Measurements from ENCODE around the gene NOXA1.

NOXA1 gene

DNA sequence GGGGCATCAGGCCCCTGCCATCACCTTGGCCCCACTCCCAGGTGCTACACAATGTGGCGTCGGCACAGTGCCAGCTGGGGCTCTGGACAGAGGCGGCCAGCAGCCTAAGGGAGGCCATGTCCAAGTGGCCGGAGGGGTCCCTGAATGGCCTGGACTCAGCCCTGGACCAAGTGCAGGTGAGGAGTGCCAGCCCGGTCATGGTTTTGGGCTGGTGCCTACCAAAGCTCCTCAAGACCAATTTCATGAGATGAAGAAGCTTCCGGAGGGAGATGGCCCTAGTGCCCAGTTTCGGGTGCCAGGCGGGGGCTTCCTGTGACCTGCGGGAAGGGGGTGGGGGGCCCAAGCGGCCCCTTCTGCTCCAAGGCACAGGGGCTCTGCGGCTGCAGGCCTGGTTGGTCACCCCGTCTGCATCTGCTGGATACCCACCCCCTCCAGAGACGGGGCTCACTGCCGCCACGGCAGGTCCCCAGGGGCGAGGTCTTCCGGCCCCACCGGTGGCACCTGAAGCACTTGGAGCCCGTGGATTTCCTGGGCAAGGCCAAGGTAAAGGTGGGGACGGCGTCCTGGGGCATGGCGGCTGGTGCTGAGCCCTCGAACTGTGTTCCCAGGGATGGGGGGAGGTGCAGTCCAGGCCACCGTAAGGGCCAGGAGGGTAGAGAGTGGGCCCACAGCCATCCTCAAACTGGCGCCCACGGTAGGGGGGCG lies 5.8 kb downstream of the NOXA1 start:
- H3K27ac ChIP-seq (ENCODE audit: low read depth, low read length): no peak overlapping the region
- no peaks in the 10 kb centered on the region for H3K36me3 ChIP-seq (ENCODE audit: control insufficient read depth, insufficient read depth, low read length)
- no peak overlapping the region for H3K9ac ChIP-seq (ENCODE audit: low read length)
- H3K27me3 ChIP-seq (ENCODE audit: control insufficient read depth, insufficient read depth, low read length): no peaks in the 10 kb centered on the region
- H3K4me3 ChIP-seq (ENCODE audit: low read length): no peak overlapping the region
- no peaks in the 10 kb centered on the region for H3K4me1 ChIP-seq (ENCODE audit: control insufficient read depth, insufficient read depth, low read length)

DNA sequence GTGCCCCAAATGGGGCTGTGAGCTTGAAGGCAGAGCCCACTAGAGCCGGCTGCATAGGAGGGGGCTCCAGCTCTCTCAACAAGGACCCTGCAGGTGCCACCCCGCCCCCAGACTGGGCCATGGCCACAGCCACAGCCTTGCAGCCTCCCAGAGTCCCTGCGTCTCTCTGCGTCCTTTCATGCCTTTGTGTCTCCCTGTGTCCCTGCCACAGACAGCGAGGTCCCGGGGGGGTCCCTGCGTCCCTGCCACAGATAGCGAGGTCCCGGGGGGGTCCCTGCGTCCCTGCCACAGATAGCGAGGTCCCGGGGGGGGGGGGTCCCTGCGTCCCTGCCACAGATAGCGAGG lies 6.3 kb downstream of the NOXA1 start:
- H3K9ac ChIP-seq (ENCODE audit: low read length): no peak overlapping the region
- H3K27me3 ChIP-seq (ENCODE audit: control insufficient read depth, insufficient read depth, low read length): no peaks in the 10 kb centered on the region
- H3K4me1 ChIP-seq (ENCODE audit: control insufficient read depth, insufficient read depth, low read length): no peaks in the 10 kb centered on the region
- no peak overlapping the region for H3K27ac ChIP-seq (ENCODE audit: low read depth, low read length)
- no peak overlapping the region for H3K4me3 ChIP-seq (ENCODE audit: low read length)
- H3K36me3 ChIP-seq (ENCODE audit: control insufficient read depth, insufficient read depth, low read length): no peaks in the 10 kb centered on the region

GRCh38 chr9:137429974-137430722 lies 7.0 kb downstream of the NOXA1 start:
- H3K4me1 ChIP-seq (ENCODE audit: control insufficient read depth, insufficient read depth, low read length): no peaks in the 10 kb centered on the region
- no peak overlapping the region for H3K9ac ChIP-seq (ENCODE audit: low read length)
- H3K27me3 ChIP-seq (ENCODE audit: control insufficient read depth, insufficient read depth, low read length): no peaks in the 10 kb centered on the region
- H3K36me3 ChIP-seq (ENCODE audit: control insufficient read depth, insufficient read depth, low read length): no peaks in the 10 kb centered on the region
- H3K4me3 ChIP-seq (ENCODE audit: low read length): no peak overlapping the region
- H3K27ac ChIP-seq (ENCODE audit: low read depth, low read length): no peak overlapping the region

GRCh38 chr9:137430723-137431415 lies 7.7 kb downstream of the NOXA1 start:
- Histone ChIP-seq H3K9ac (ENCODE audit: low read length) (no peak overlapping the region), H3K4me3 (ENCODE audit: low read length) (no peak overlapping the region), H3K4me1 (ENCODE audit: control insufficient read depth, insufficient read depth, low read length) (peaks cover 1% of the 10 kb centered on the region)

DNA sequence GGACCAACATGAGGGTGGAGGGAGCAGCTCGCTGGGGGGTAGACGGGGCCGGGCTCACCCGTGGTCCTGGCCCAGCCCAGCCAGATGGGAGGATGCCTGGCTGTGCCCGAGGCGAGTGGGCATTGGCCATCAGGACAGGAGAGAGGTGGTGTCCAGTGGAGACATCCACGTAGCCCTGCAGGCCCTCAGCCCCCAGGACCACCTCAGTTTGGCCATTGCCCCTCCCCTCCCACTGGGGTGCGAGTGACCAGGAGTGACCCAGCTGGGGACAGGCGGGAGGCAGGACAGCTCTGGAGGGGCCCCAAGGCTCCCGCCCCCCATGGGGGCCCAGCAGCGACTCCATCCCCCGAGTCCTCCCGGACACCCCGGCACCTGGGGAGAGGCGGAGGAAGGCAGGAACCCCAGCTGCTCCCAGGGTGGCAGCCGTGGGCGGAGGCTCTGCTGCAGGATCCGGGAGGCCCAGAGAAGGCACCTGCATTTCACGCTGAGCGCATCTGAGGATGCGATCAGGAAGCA lies 8.3 kb downstream of the NOXA1 start:
- Histone ChIP-seq H3K36me3 (ENCODE audit: control insufficient read depth, insufficient read depth, low read length) (no peaks in the 10 kb centered on the region), H3K27ac (ENCODE audit: low read depth, low read length) (no peak overlapping the region), H3K4me1 (ENCODE audit: control insufficient read depth, insufficient read depth, low read length) (peaks cover 3% of the 10 kb centered on the region), H3K9ac (ENCODE audit: low read length) (no peak overlapping the region), H3K27me3 (ENCODE audit: control insufficient read depth, insufficient read depth, low read length) (no peaks in the 10 kb centered on the region), H3K4me3 (ENCODE audit: low read length) (no peak overlapping the region)

More at GRCh38 chr9:137430723-137431415, 7.7 kb downstream of the NOXA1 start:
- Histone ChIP-seq H3K36me3 (ENCODE audit: control insufficient read depth, insufficient read depth, low read length) (no peaks in the 10 kb centered on the region), H3K27me3 (ENCODE audit: control insufficient read depth, insufficient read depth, low read length) (no peaks in the 10 kb centered on the region), H3K27ac (ENCODE audit: low read depth, low read length) (no peak overlapping the region)

- peaks cover 3% of the 10 kb centered on the region for H3K4me1 ChIP-seq (ENCODE audit: control insufficient read depth, insufficient read depth, low read length)
- H3K36me3 ChIP-seq (ENCODE audit: control insufficient read depth, insufficient read depth, low read length): no peaks in the 10 kb centered on the region
Measured at GRCh38 chr9:137432687-137433348, 9.6 kb downstream of the NOXA1 start.

GRCh38 chr9:137433349-137433915 lies 10.2 kb downstream of the NOXA1 start:
- no peak overlapping the region for H3K27ac ChIP-seq (ENCODE audit: low read depth, low read length)
- no peaks in the 10 kb centered on the region for H3K27me3 ChIP-seq (ENCODE audit: control insufficient read depth, insufficient read depth, low read length)
- no peak overlapping the region for H3K4me3 ChIP-seq (ENCODE audit: low read length)
- no peak overlapping the region for H3K9ac ChIP-seq (ENCODE audit: low read length)
- no peaks in the 10 kb centered on the region for H3K36me3 ChIP-seq (ENCODE audit: control insufficient read depth, insufficient read depth, low read length)
- peaks cover 3% of the 10 kb centered on the region for H3K4me1 ChIP-seq (ENCODE audit: control insufficient read depth, insufficient read depth, low read length)

More at GRCh38 chr9:137432687-137433348, 9.6 kb downstream of the NOXA1 start:
- no peaks in the 10 kb centered on the region for H3K27me3 ChIP-seq (ENCODE audit: control insufficient read depth, insufficient read depth, low read length)
- no peak overlapping the region for H3K4me3 ChIP-seq (ENCODE audit: low read length)
- no peak overlapping the region for H3K27ac ChIP-seq (ENCODE audit: low read depth, low read length)
- no peak overlapping the region for H3K9ac ChIP-seq (ENCODE audit: low read length)

DNA sequence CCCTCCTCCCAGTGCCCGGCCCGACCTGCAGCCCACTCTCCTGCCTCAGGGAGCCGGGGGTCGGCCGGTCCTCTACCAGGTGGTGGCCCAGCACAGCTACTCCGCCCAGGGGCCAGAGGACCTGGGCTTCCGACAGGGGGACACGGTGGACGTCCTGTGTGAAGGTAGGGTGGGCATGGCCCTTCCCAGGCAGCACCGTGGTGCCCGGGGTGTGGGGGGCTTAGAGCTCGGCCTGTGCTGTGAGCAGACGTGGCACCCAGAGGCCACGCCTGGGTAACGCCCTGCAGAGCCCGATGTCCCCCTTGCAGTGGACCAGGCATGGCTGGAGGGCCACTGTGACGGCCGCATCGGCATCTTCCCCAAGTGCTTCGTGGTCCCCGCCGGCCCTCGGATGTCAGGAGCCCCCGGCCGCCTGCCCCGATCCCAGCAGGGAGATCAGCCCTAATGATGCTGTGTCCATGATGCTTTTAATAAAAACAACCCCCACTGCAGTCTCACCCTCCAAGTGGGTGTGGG lies 10.8 kb downstream of the NOXA1 start:
- H3K4me3 ChIP-seq (ENCODE audit: low read length): no peak overlapping the region

DNA sequence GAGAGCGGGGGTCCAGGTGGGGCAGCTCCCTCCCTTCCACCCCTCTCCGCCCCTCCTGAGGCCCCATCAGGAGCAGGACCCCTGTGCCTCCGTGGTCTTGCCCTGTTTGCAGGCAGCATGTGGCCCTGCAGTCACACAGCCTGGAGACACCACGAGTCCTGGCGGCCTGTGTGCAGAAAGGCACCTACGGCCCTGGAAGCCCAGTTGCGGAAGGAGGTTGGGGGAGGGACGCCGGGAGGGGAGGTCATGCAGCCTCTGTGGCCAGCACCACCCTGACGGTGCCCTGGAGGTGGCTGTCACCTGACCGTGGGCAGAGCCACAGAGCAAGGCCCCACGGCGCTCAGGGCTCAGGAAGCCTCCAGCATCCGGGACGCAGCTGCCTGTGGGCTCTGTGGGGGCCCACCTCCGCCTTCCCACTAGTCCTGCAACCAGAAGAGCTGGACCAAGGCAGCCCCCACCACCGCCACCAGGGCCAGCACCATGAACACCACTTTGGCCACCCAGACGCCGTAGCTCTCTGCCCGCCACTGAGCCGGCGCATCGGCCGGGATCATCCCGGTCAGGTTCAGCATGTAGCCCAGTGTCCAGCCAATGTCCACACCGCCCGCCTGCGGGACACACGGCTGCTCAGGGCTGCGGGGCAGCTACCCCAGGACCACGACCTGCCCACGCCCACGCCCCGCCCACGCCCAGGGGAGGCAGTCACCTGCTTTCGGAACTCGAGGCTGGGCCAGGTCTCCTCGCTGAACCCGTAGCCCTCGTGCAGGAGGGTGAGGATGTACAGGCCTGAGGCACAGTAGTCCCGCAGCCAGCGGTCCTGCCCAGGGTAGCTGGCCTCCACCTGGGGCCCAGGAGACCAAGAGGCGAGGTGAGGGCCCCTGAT lies 11.5 kb downstream of the NOXA1 start:
- Histone ChIP-seq H3K9ac (ENCODE audit: low read length) (no peak overlapping the region), H3K4me1 (ENCODE audit: control insufficient read depth, insufficient read depth, low read length) (peaks cover 3% of the 10 kb centered on the region), H3K27ac (ENCODE audit: low read depth, low read length) (no peak overlapping the region), H3K36me3 (ENCODE audit: control insufficient read depth, insufficient read depth, low read length) (no peaks in the 10 kb centered on the region), H3K4me3 (ENCODE audit: low read length) (no peak overlapping the region), H3K27me3 (ENCODE audit: control insufficient read depth, insufficient read depth, low read length) (no peaks in the 10 kb centered on the region)

More for the DNA sequence above, 10.8 kb downstream of the NOXA1 start:
- Histone ChIP-seq H3K9ac (ENCODE audit: low read length) (no peak overlapping the region), H3K27me3 (ENCODE audit: control insufficient read depth, insufficient read depth, low read length) (no peaks in the 10 kb centered on the region), H3K27ac (ENCODE audit: low read depth, low read length) (no peak overlapping the region), H3K36me3 (ENCODE audit: control insufficient read depth, insufficient read depth, low read length) (no peaks in the 10 kb centered on the region), H3K4me1 (ENCODE audit: control insufficient read depth, insufficient read depth, low read length) (peaks cover 3% of the 10 kb centered on the region)

GRCh38 chr9:137435381-137435891 lies 12.2 kb downstream of the NOXA1 start:
- H3K9ac ChIP-seq (ENCODE audit: low read length): no peak overlapping the region
- peaks cover 3% of the 10 kb centered on the region for H3K4me1 ChIP-seq (ENCODE audit: control insufficient read depth, insufficient read depth, low read length)
- H3K36me3 ChIP-seq (ENCODE audit: control insufficient read depth, insufficient read depth, low read length): no peaks in the 10 kb centered on the region
- H3K27me3 ChIP-seq (ENCODE audit: control insufficient read depth, insufficient read depth, low read length): no peaks in the 10 kb centered on the region
- H3K4me3 ChIP-seq (ENCODE audit: low read length): no peak overlapping the region
- H3K27ac ChIP-seq (ENCODE audit: low read depth, low read length): no peak overlapping the region
